ENCODE results near the gene HPS5.
"Not testable (repeated sequence)": the region's sequence is repeated elsewhere in the genome, so short reads cannot be mapped to it uniquely, and the experiment has no call there.

The HPS5 gene

GRCh38 chr11:18261721-18262120 is 60.2 kb downstream of the HPS5 start:
- Histone ChIP-seq H3K4me1 (ENCODE audit: control insufficient read depth, insufficient read depth, low read length) (no peaks in the 10 kb centered on the region), H3K27me3 (ENCODE audit: control insufficient read depth, insufficient read depth, low read length, poor library complexity, severe bottlenecking) (no peaks in the 10 kb centered on the region), H3K9me3 (ENCODE audit: control insufficient read depth, low read length) (no peaks in the 10 kb centered on the region), H3K4me3 (ENCODE audit: insufficient read depth, low read depth, low read length) (no peak overlapping the region), H3K36me3 (ENCODE audit: control insufficient read depth, insufficient read depth, low read length) (no peaks in the 10 kb centered on the region), H3K27ac (ENCODE audit: insufficient read depth, low read depth, low read length, poor library complexity, severe bottlenecking) (no peak overlapping the region)
- WGBS, 2 experiments: 97 to 98% methylated on average over 14 of the region's 14 CpGs

GRCh38 chr11:18259259-18259658 is 62.7 kb downstream of the HPS5 start:
- no peaks in the 10 kb centered on the region for H3K4me1 ChIP-seq (ENCODE audit: control insufficient read depth, insufficient read depth, low read length)
- no peaks in the 10 kb centered on the region for H3K9me3 ChIP-seq (ENCODE audit: control insufficient read depth, low read length)
- no peaks in the 10 kb centered on the region for H3K27me3 ChIP-seq (ENCODE audit: control insufficient read depth, insufficient read depth, low read length, poor library complexity, severe bottlenecking)
- H3K36me3 ChIP-seq (ENCODE audit: control insufficient read depth, insufficient read depth, low read length): no peaks in the 10 kb centered on the region
- H3K27ac ChIP-seq (ENCODE audit: insufficient read depth, low read depth, low read length, poor library complexity, severe bottlenecking): no peak overlapping the region
- no peak overlapping the region for H3K4me3 ChIP-seq (ENCODE audit: insufficient read depth, low read depth, low read length)

GRCh38 chr11:18254781-18255361 is 67.1 kb downstream of the HPS5 start:
- Histone ChIP-seq H3K36me3 (ENCODE audit: control insufficient read depth, insufficient read depth, low read length) (no peaks in the 10 kb centered on the region), H3K27ac (ENCODE audit: insufficient read depth, low read depth, low read length, poor library complexity, severe bottlenecking) (no peak overlapping the region), H3K9me3 (ENCODE audit: control insufficient read depth, low read length) (no peaks in the 10 kb centered on the region), H3K4me3 (ENCODE audit: insufficient read depth, low read depth, low read length) (no peak overlapping the region), H3K27me3 (ENCODE audit: control insufficient read depth, insufficient read depth, low read length, poor library complexity, severe bottlenecking) (no peaks in the 10 kb centered on the region), H3K4me1 (ENCODE audit: control insufficient read depth, insufficient read depth, low read length) (no peaks in the 10 kb centered on the region)
- 77 to 84% methylated on average over 2 of the region's 2 CpGs for WGBS, 2 experiments

- WGBS, 2 experiments: 90% methylated on average over 11 of the region's 11 CpGs
- Histone ChIP-seq H3K4me1 (ENCODE audit: control insufficient read depth, insufficient read depth, low read length) (no peaks in the 10 kb centered on the region), H3K9me3 (ENCODE audit: control insufficient read depth, low read length) (no peaks in the 10 kb centered on the region), H3K4me3 (ENCODE audit: insufficient read depth, low read depth, low read length) (no peak overlapping the region), H3K27me3 (ENCODE audit: control insufficient read depth, insufficient read depth, low read length, poor library complexity, severe bottlenecking) (no peaks in the 10 kb centered on the region), H3K36me3 (ENCODE audit: control insufficient read depth, insufficient read depth, low read length) (no peaks in the 10 kb centered on the region), H3K27ac (ENCODE audit: insufficient read depth, low read depth, low read length, poor library complexity, severe bottlenecking) (no peak overlapping the region)
Measured at GRCh38 chr11:18253778-18254338, 68.1 kb downstream of the HPS5 start.

- 89% methylated on average over 3 of the region's 3 CpGs for WGBS, 2 experiments
- Histone ChIP-seq H3K4me1 (ENCODE audit: control insufficient read depth, insufficient read depth, low read length) (no peaks in the 10 kb centered on the region), H3K27me3 (ENCODE audit: control insufficient read depth, insufficient read depth, low read length, poor library complexity, severe bottlenecking) (no peaks in the 10 kb centered on the region), H3K36me3 (ENCODE audit: control insufficient read depth, insufficient read depth, low read length) (no peaks in the 10 kb centered on the region), H3K27ac (ENCODE audit: insufficient read depth, low read depth, low read length, poor library complexity, severe bottlenecking) (no peak overlapping the region), H3K4me3 (ENCODE audit: insufficient read depth, low read depth, low read length) (no peak overlapping the region), H3K9me3 (ENCODE audit: control insufficient read depth, low read length) (no peaks in the 10 kb centered on the region)
Measured at GRCh38 chr11:18253233-18253632, 68.7 kb downstream of the HPS5 start.

GRCh38 chr11:18248561-18248960 is 73.4 kb downstream of the HPS5 start, which contains the start of gene SAA2:
SAA2 (minus strand) TSS chr11:18248668; CDS start chr11:18248011, 657 bp downstream.
- H3K27me3 ChIP-seq (ENCODE audit: control insufficient read depth, insufficient read depth, low read length, poor library complexity, severe bottlenecking): no peaks in the 10 kb centered on the region
- WGBS, 2 experiments: 89 to 91% methylated on average over 5 of the region's 5 CpGs

GRCh38 chr11:18247191-18247581 is 74.8 kb downstream of the HPS5 start:
- not testable (repeated sequence) for H3K9me3 ChIP-seq (ENCODE audit: control insufficient read depth, low read length); H3K4me1 ChIP-seq (ENCODE audit: control insufficient read depth, insufficient read depth, low read length); H3K36me3 ChIP-seq (ENCODE audit: control insufficient read depth, insufficient read depth, low read length); H3K4me3 ChIP-seq (ENCODE audit: insufficient read depth, low read depth, low read length); H3K27me3 ChIP-seq (ENCODE audit: control insufficient read depth, insufficient read depth, low read length, poor library complexity, severe bottlenecking); H3K27ac ChIP-seq (ENCODE audit: insufficient read depth, low read depth, low read length, poor library complexity, severe bottlenecking)
- WGBS, 2 experiments: no CpG with 5 or more reads among the region's 6 CpGs

More at GRCh38 chr11:18248561-18248960, 73.4 kb downstream of the HPS5 start, which contains the start of gene SAA2:
- Histone ChIP-seq H3K4me3 (ENCODE audit: insufficient read depth, low read depth, low read length) (no peak within 1 kb of the TSS), H3K27ac (ENCODE audit: insufficient read depth, low read depth, low read length, poor library complexity, severe bottlenecking) (no peak within 1 kb of the TSS), H3K9me3 (ENCODE audit: control insufficient read depth, low read length) (no peaks in the 10 kb centered on the region), H3K4me1 (ENCODE audit: control insufficient read depth, insufficient read depth, low read length) (no peaks in the 10 kb centered on the region), H3K36me3 (ENCODE audit: control insufficient read depth, insufficient read depth, low read length) (no peaks in the 10 kb centered on the region)

GRCh38 chr11:18246379-18247190 is 75.4 kb downstream of the HPS5 start:
- WGBS, 2 experiments: 89 to 91% methylated on average over 9 to 10 of the region's 11 CpGs
- not testable (repeated sequence) for H3K27ac ChIP-seq (ENCODE audit: insufficient read depth, low read depth, low read length, poor library complexity, severe bottlenecking); H3K9me3 ChIP-seq (ENCODE audit: control insufficient read depth, low read length); H3K27me3 ChIP-seq (ENCODE audit: control insufficient read depth, insufficient read depth, low read length, poor library complexity, severe bottlenecking); H3K4me3 ChIP-seq (ENCODE audit: insufficient read depth, low read depth, low read length); H3K4me1 ChIP-seq (ENCODE audit: control insufficient read depth, insufficient read depth, low read length); H3K36me3 ChIP-seq (ENCODE audit: control insufficient read depth, insufficient read depth, low read length)

GRCh38 chr11:18245396-18245795 is 76.5 kb downstream of the HPS5 start:
- Histone ChIP-seq H3K4me3 (ENCODE audit: insufficient read depth, low read depth, low read length) (no peak overlapping the region), H3K27me3 (ENCODE audit: control insufficient read depth, insufficient read depth, low read length, poor library complexity, severe bottlenecking) (no peaks in the 10 kb centered on the region), H3K36me3 (ENCODE audit: control insufficient read depth, insufficient read depth, low read length) (no peaks in the 10 kb centered on the region), H3K9me3 (ENCODE audit: control insufficient read depth, low read length) (no peaks in the 10 kb centered on the region), H3K27ac (ENCODE audit: insufficient read depth, low read depth, low read length, poor library complexity, severe bottlenecking) (no peak overlapping the region), H3K4me1 (ENCODE audit: control insufficient read depth, insufficient read depth, low read length) (no peaks in the 10 kb centered on the region)
- 76 to 81% methylated on average over 6 of the region's 6 CpGs for WGBS, 2 experiments

GRCh38 chr11:18243783-18244362 is 78.1 kb downstream of the HPS5 start:
- Histone ChIP-seq H3K9me3 (ENCODE audit: control insufficient read depth, low read length) (no peaks in the 10 kb centered on the region), H3K4me3 (ENCODE audit: insufficient read depth, low read depth, low read length) (no peak overlapping the region), H3K27me3 (ENCODE audit: control insufficient read depth, insufficient read depth, low read length, poor library complexity, severe bottlenecking) (no peaks in the 10 kb centered on the region), H3K4me1 (ENCODE audit: control insufficient read depth, insufficient read depth, low read length) (no peaks in the 10 kb centered on the region), H3K27ac (ENCODE audit: insufficient read depth, low read depth, low read length, poor library complexity, severe bottlenecking) (no peak overlapping the region), H3K36me3 (ENCODE audit: control insufficient read depth, insufficient read depth, low read length) (no peaks in the 10 kb centered on the region)
- whole genome bisulfite sequencing, 2 experiments: 0% methylated on average over 1 of the region's 1 CpG

Data from ectodermal cell (in vitro differentiated cells).